K562 (cell line): Measurements from ENCODE around the gene PEX5L. TPM values are rescaled to one million over a fixed set of nuclear protein-coding genes. Genes with fewer than 3 reads are reported as not detected.

Source experiments
- ATAC-seq: fragments of 200-7000 bp; cut with Tn5 transposase; 3 replicates; pipeline ENCODE4 v1.9.1; 2020; ENCODE audit warnings: moderate library complexity
- BruUV-seq: library from RNA; stranded (reverse); fragments of 400-500 nt; replicated peaks from 2 replicates; lab custom pipeline; 2021; lab: Mats Ljungman, UMichigan
- CTCF ChIA-PET: fragments of 300-600 bp; formaldehyde crosslinking; extraction: SDS; loops from one replicate; lab custom pipeline; 2021; ENCODE audit warnings: low intra/inter-chr PET ratio; lab: Yijun Ruan, JAX
- POLR2A ChIA-PET: fragments of 300-600, 350-650 bp; sonication (Branson Sonifier 250); formaldehyde crosslinking; extraction: SDS; loops from one replicate; lab custom pipeline; 2021; ENCODE audit warnings: antibody characterized with exemption, inconsistent platforms; lab: Yijun Ruan, JAX
- DNase-seq, 4 experiments: peaks; one replicate each; pipeline versions ENCODE4 v3.0.0 to v3.0.0-alpha.2; 2011 to 2018; ENCODE audit warnings: low spot score in 3 of 4, mixed read lengths in 3 of 4; ENCODE audit errors: extremely low read depth in 1 of 4
- FAIRE-seq: peaks from 2 replicates; lab custom pipeline; 2011; peaks lifted over from hg19 to GRCh38; lab: Jason Lieb, UNC
- H2AFZ ChIP-seq: 2 replicates; pipeline ENCODE4 v1.6.0; 2011; ENCODE audit warnings: low read depth, low read length, control low read depth, inconsistent platforms
- H3K27ac ChIP-seq: fragments of 200-600 bp; 3 replicates; pipeline ENCODE4 v1.8.0; 2011; ENCODE audit warnings: low read depth, mild to moderate bottlenecking, control low read depth, inconsistent platforms, low read length, moderate library complexity, mixed read lengths; ENCODE audit errors: extremely low read depth
- H3K27me3 ChIP-seq, 2 experiments: fragments of 300-600 bp in 1 of 2; 2 replicates in 1 of 2; 3 replicates in 1 of 2; pipeline versions ENCODE4 v1.6.0 to v1.8.0; 2011; ENCODE audit warnings: inconsistent platforms in 2 of 2, low read length in 2 of 2, mild to moderate bottlenecking in 1 of 2, mixed read lengths in 1 of 2, moderate library complexity in 1 of 2; ENCODE audit not compliant: control insufficient read depth in 2 of 2, insufficient read depth in 2 of 2
- H3K36me3 ChIP-seq: fragments of 300-600 bp; 3 replicates; pipeline ENCODE4 v1.8.0; 2011; ENCODE audit warnings: mild to moderate bottlenecking, low read length, inconsistent platforms; ENCODE audit not compliant: control insufficient read depth, insufficient read depth
- H3K4me1 ChIP-seq, 2 experiments: fragments of 200-600 bp in 1 of 2; replicated peaks in 1 of 2; 2 replicates in 1 of 2; 3 replicates in 1 of 2; pipeline versions ENCODE4 v1.5.1 to v1.8.0; 2011; ENCODE audit warnings: inconsistent platforms in 2 of 2, low read length in 2 of 2, mild to moderate bottlenecking in 1 of 2, mixed read lengths in 1 of 2, moderate library complexity in 1 of 2; ENCODE audit not compliant: control insufficient read depth in 2 of 2, insufficient read depth in 2 of 2
- H3K4me2 ChIP-seq: 2 replicates; pipeline ENCODE4 v1.6.1; 2011; ENCODE audit warnings: low read length, control low read depth, inconsistent platforms, mixed read lengths; ENCODE audit not compliant: insufficient read depth
- H3K4me3 ChIP-seq: fragments of 200-600 bp; sonication (generic), shearing (Covaris generic); 2 replicates; pipeline ENCODE4 v1.5.1; 2016; ENCODE audit warnings: control low read depth, inconsistent platforms
- H3K79me2 ChIP-seq: fragments of 200-600 bp; 3 replicates; pipeline ENCODE4 v1.8.0; 2011; ENCODE audit warnings: low read length, inconsistent platforms; ENCODE audit not compliant: control insufficient read depth, insufficient read depth
- H3K9ac ChIP-seq, 2 experiments: 2 replicates each; pipeline versions ENCODE4 v1.6.0 to v1.6.1; 2011; ENCODE audit warnings: low read depth in 2 of 2, low read length in 2 of 2, control low read depth in 1 of 2, inconsistent platforms in 1 of 2, mild to moderate bottlenecking in 1 of 2, mixed read lengths in 1 of 2; ENCODE audit not compliant: insufficient read depth in 1 of 2
- H3K9me1 ChIP-seq: one replicate; pipeline ENCODE4 v1.6.0; 2011; ENCODE audit warnings: inconsistent platforms, mild to moderate bottlenecking, low read length, moderate library complexity; ENCODE audit not compliant: control insufficient read depth, insufficient read depth
- H3K9me3 ChIP-seq: replicated peaks from 2 replicates; pipeline ENCODE4 v1.5.1; 2011; ENCODE audit warnings: low read depth, low read length, inconsistent platforms; ENCODE audit not compliant: control insufficient read depth, insufficient read depth
- H4K20me1 ChIP-seq: replicated peaks from 2 replicates; pipeline ENCODE4 v1.6.1; 2011; ENCODE audit warnings: low read length, inconsistent platforms, mixed read lengths; ENCODE audit not compliant: control insufficient read depth, insufficient read depth
- BCLAF1 ChIP-seq, 2 experiments: fragments of 450-650 bp in 1 of 2; IDR thresholded peaks; 2 replicates each; pipeline ENCODE4 v1.6.1; 2011 to 2017; ENCODE audit warnings: low read depth in 2 of 2, antibody characterized with exemption in 1 of 2, borderline replicate concordance in 1 of 2, low read length in 1 of 2, mild to moderate bottlenecking in 1 of 2, mixed read lengths in 1 of 2; ENCODE audit not compliant: control insufficient read depth in 1 of 2
- HNRNPH1 ChIP-seq: fragments of 200-400 bp; formaldehyde crosslinking; optimal IDR thresholded peaks from 2 replicates; pipeline ENCODE3; 2017; ENCODE audit warnings: low read depth, mild to moderate bottlenecking, low read length, moderate library complexity
- KLF6 ChIP-seq: fragments of 250-450 bp; sonication (Bioruptor Pico); IDR thresholded peaks from 2 replicates; pipeline ENCODE4 v1.4.0; 2020; ENCODE audit warnings: mild to moderate bottlenecking, moderate library complexity, borderline replicate concordance
- MEF2D ChIP-seq: conservative IDR thresholded peaks from 2 replicates; pipeline ENCODE4 v1.6.1; 2016; ENCODE audit warnings: low read depth, missing genetic modification characterization, missing compliant biosample characterization
- NFRKB ChIP-seq: fragments of 450-650 bp; IDR thresholded peaks from 2 replicates; pipeline ENCODE4 v1.6.1; 2016; ENCODE audit warnings: low read depth
- POLR2AphosphoS2 ChIP-seq: IDR thresholded peaks from 2 replicates; pipeline ENCODE4 v1.6.1; 2012; ENCODE audit warnings: low read length, improper control_type of control experiment
- TRIM28 ChIP-seq: fragments of 450-650 bp; IDR thresholded peaks from 2 replicates; pipeline ENCODE4 v1.6.1; 2017
- ZBTB5 ChIP-seq: fragments of 450-650 bp; IDR thresholded peaks from 2 replicates; pipeline ENCODE4 v1.6.1; 2017; ENCODE audit warnings: antibody characterized with exemption
- ZBTB7A ChIP-seq: IDR thresholded peaks from 2 replicates; pipeline ENCODE4 v1.6.1; 2011; ENCODE audit warnings: low read depth, mild to moderate bottlenecking, low read length, moderate library complexity, borderline replicate concordance; ENCODE audit not compliant: control insufficient read depth
- ZC3H8 ChIP-seq: fragments of 450-650 bp; IDR thresholded peaks from 2 replicates; pipeline ENCODE4 v1.6.1; 2017
- ZNF143 ChIP-seq: sonication (generic); formaldehyde crosslinking; IDR thresholded peaks from 2 replicates; pipeline ENCODE4 v1.9.0; 2022; ENCODE audit warnings: mild to moderate bottlenecking, missing genetic modification reagents
- WGBS: fragments of 100-300 bp; shearing (Covaris generic); methylation state at CpG from one replicate; pipeline ENCODE4 v1.1.6; 2016; ENCODE audit warnings: low coverage, mixed read lengths; ENCODE audit not compliant: insufficient coverage; ENCODE audit errors: missing lambda C conversion rate; 5-methylcytosine and 5-hydroxymethylcytosine counted together
- in situ Hi-C: fragments of 300-500 bp; cut with MboI; formaldehyde crosslinking; loops from 4 replicates; pipeline ENCODE4 v1.15.0; 2018; ENCODE audit warnings: inconsistent platforms, mixed read lengths
- intact Hi-C: fragments of 100-400 bp; cut with micrococcal nuclease; formaldehyde crosslinking; loops from 2 replicates; pipeline ENCODE4 v1.14.2; 2022
- polyA plus RNA-seq, 8 experiments: library from polyadenylated mRNA; depleted of rRNA in 4 of 8; stranded (reverse) in 5 of 8; unstranded in 3 of 8; fragments of >200 nt; fragmentation: Nextera tagmentation in 2 of 8; fragmentation: Illumina TruSeq in 1 of 8; extraction: Ambion mirVana in 2 of 8; extraction: Trizol in 1 of 8; gene quantifications; 2 replicates each; pipeline versions ENCODE4 v1.2.1 to v1.2.3, GENCODE V29; 2011 to 2014; ENCODE audit warnings: inconsistent platforms in 1 of 8, missing spikeins in 1 of 8
- total RNA-seq, 7 experiments: library from RNA; depleted of rRNA in 6 of 7; stranded (reverse); fragments of >200 nt in 6 of 7; fragmentation: Illumina TruSeq in 2 of 7; extraction: Trizol in 2 of 7; gene quantifications; 2 replicates each; pipeline versions ENCODE4 v1.2.1 to v1.2.3, GENCODE V29; 2011 to 2021; ENCODE audit warnings: low replicate concordance in 1 of 7

Gene PEX5L
- total and polyA plus RNA-seq, 9 of the 15 experiments (the other 6 are each of a cell fraction or from before 2014, with no cell fraction given): not detected

GRCh38 chr3:179775416-179776122 lies 261.2 kb downstream of the PEX5L start:
- 8% methylated on average over 21 of the region's 28 CpGs for WGBS
- no peak overlapping the region for H3K9ac ChIP-seq
- no peaks in the 10 kb centered on the region for H4K20me1 ChIP-seq
- H3K9me3 ChIP-seq: no peaks in the 10 kb centered on the region
- no peaks in the 10 kb centered on the region for H3K9me1 ChIP-seq
- CTCF ChIA-PET: no interaction called here
- H3K4me1 ChIP-seq: no peaks in the 10 kb centered on the region
- no peak overlapping the region for H3K27ac ChIP-seq
- POLR2A ChIA-PET: no interaction called here
- no peaks in the 10 kb centered on the region for H3K79me2 ChIP-seq
- H3K4me3 ChIP-seq: no peak overlapping the region
- H3K36me3 ChIP-seq: no peaks in the 10 kb centered on the region
- in situ Hi-C loops: no loop called here
- no peak for ATAC-seq
- H3K27me3 ChIP-seq: no peaks in the 10 kb centered on the region
- no peak overlapping the region for H3K4me2 ChIP-seq
- no peak for TF ChIP-seq ZBTB5
- no peak for TF ChIP-seq ZBTB7A
- no peak for TF ChIP-seq BCLAF1 (IDR thresholded peaks at IDR 0.05; ENCODE audit: borderline replicate concordance in 1 of 2, control insufficient read depth in 1 of 2, low read depth in 2 of 2, low read length in 1 of 2)
- no peak for TF ChIP-seq MEF2D (tag)
- no peak for TF ChIP-seq KLF6
- TF ChIP-seq NFRKB: no peak
- TF ChIP-seq ZC3H8: no peak
- no peak for TF ChIP-seq HNRNPH1
- TF ChIP-seq POLR2AphosphoS2: no peak
- TF ChIP-seq ZNF143 (CRISPR knock-in tag): no peak
- TF ChIP-seq TRIM28: no peak
- TF ChIP-seq, all 486 proteins: peak for 0
- no TSS peak for BruUV-seq
- intact Hi-C loops: no loop called here
- no peak for FAIRE-seq
- no peak overlapping the region for H2AFZ ChIP-seq
- DNase-seq: no peak
